ENCODE results near the gene POTEM. TPM values are rescaled to one million over a fixed set of nuclear protein-coding genes. Genes with fewer than 3 reads are reported as not detected.
"Not testable (repeated sequence)": the region's sequence is repeated elsewhere in the genome, so short reads cannot be mapped to it uniquely, and the experiment has no call there.

The POTEM gene
- not detected for total RNA-seq

- not testable (repeated sequence) for DNase-seq (ENCODE audit: low spot score in 2 of 2); FAIRE-seq
Measured at GRCh38 chr14:18967134-18967533, at the start of gene POTEM. Gene POTEM (plus strand): TSS chr14:18967434. CDS start chr14:18967486, 52 bp downstream.

GRCh38 chr14:18918345-18918744 lies 48.9 kb upstream of the POTEM start:
- not testable (repeated sequence) for FAIRE-seq

GRCh38 chr14:18920052-18920451 lies 47.2 kb upstream of the POTEM start:
- DNase-seq (ENCODE audit: low spot score in 2 of 2); FAIRE-seq: not testable (repeated sequence)

More at GRCh38 chr14:18918345-18918744, 48.9 kb upstream of the POTEM start:
- not testable (repeated sequence) for DNase-seq (ENCODE audit: low spot score in 2 of 2)

GRCh38 chr14:18921055-18921701 lies 46.1 kb upstream of the POTEM start:
- not testable (repeated sequence) for DNase-seq (ENCODE audit: low spot score in 2 of 2); FAIRE-seq

- DNase-seq (ENCODE audit: low spot score in 2 of 2); FAIRE-seq: not testable (repeated sequence)
Measured at GRCh38 chr14:18936848-18937247, 30.4 kb upstream of the POTEM start.

- not testable (repeated sequence) for DNase-seq (ENCODE audit: low spot score in 2 of 2); FAIRE-seq
Measured at GRCh38 chr14:18938733-18939132, 28.5 kb upstream of the POTEM start.

GRCh38 chr14:18949939-18950338 lies 17.3 kb upstream of the POTEM start:
- not testable (repeated sequence) for DNase-seq (ENCODE audit: low spot score in 2 of 2); FAIRE-seq

GRCh38 chr14:18953085-18953484 lies 14.1 kb upstream of the POTEM start:
- not testable (repeated sequence) for FAIRE-seq; DNase-seq (ENCODE audit: low spot score in 2 of 2)

- not testable (repeated sequence) for DNase-seq (ENCODE audit: low spot score in 2 of 2); FAIRE-seq
Measured at GRCh38 chr14:18955816-18956215, 11.4 kb upstream of the POTEM start.

- not testable (repeated sequence) for DNase-seq (ENCODE audit: low spot score in 2 of 2); FAIRE-seq
Measured at GRCh38 chr14:18961576-18961975, 5.7 kb upstream of the POTEM start.

GRCh38 chr14:18962143-18962542 lies 5.1 kb upstream of the POTEM start:
- not testable (repeated sequence) for FAIRE-seq; DNase-seq (ENCODE audit: low spot score in 2 of 2)

- DNase-seq (ENCODE audit: low spot score in 2 of 2); FAIRE-seq: not testable (repeated sequence)
Measured at GRCh38 chr14:18963276-18963675, 4.0 kb upstream of the POTEM start.

- DNase-seq (ENCODE audit: low spot score in 2 of 2); FAIRE-seq: not testable (repeated sequence)
Measured at GRCh38 chr14:18964878-18965277, 2.4 kb upstream of the POTEM start.

- DNase-seq (ENCODE audit: low spot score in 2 of 2); FAIRE-seq: not testable (repeated sequence)
Measured at GRCh38 chr14:19002566-19002965, 35.3 kb downstream of the POTEM start.

- DNase-seq (ENCODE audit: low spot score in 2 of 2); FAIRE-seq: not testable (repeated sequence)
Measured at GRCh38 chr14:19006490-19006889, 39.3 kb downstream of the POTEM start.

- DNase-seq (ENCODE audit: low spot score in 2 of 2); FAIRE-seq: not testable (repeated sequence)
Measured at GRCh38 chr14:19007678-19008077, 40.4 kb downstream of the POTEM start.

- DNase-seq (ENCODE audit: low spot score in 2 of 2); FAIRE-seq: not testable (repeated sequence)
Measured at GRCh38 chr14:19011029-19011428, 43.8 kb downstream of the POTEM start.

- not testable (repeated sequence) for DNase-seq (ENCODE audit: low spot score in 2 of 2); FAIRE-seq
Measured at GRCh38 chr14:19011703-19012102, 44.5 kb downstream of the POTEM start.

GRCh38 chr14:19015185-19015584 lies 48.0 kb downstream of the POTEM start:
- DNase-seq (ENCODE audit: low spot score in 2 of 2); FAIRE-seq: not testable (repeated sequence)

- DNase-seq (ENCODE audit: low spot score in 2 of 2); FAIRE-seq: not testable (repeated sequence)
Measured at GRCh38 chr14:19025080-19025589, 57.9 kb downstream of the POTEM start.

- not testable (repeated sequence) for DNase-seq (ENCODE audit: low spot score in 2 of 2); FAIRE-seq
Measured at GRCh38 chr14:19026649-19027351, 59.6 kb downstream of the POTEM start.

Data from frontal cortex (tissue), 4 donors.